Measurements from ENCODE around the gene RMND1. TPM values are rescaled to one million over a fixed set of nuclear protein-coding genes. Genes with fewer than 3 reads are reported as not detected.

RMND1 gene
- total RNA-seq, 1 experiment from 2014 or later = 19.3 TPM

GRCh38 chr6:151413372-151414145 lies 38.4 kb downstream of the RMND1 start:
- no peaks in the 10 kb centered on the region for H3K4me1 ChIP-seq (replicated peaks; ENCODE audit: insufficient read depth)
- no peaks in the 10 kb centered on the region for H3F3A ChIP-seq (ENCODE audit: insufficient read depth, low read depth)
- no peak overlapping the region for H3K4me3 ChIP-seq
- H3K79me2 ChIP-seq (ENCODE audit: low read depth) = no peaks in the 10 kb centered on the region
- ChIA-PET POLR2A (ENCODE audit: unreplicated experiment) (no interaction called here), CTCF (no interaction called here)
- peaks cover 31% of the 10 kb centered on the region; the same call in 1 of the 2 replicates for H3K36me3 ChIP-seq (ENCODE audit: low read depth)
- intact Hi-C loops (cut with micrococcal nuclease; ENCODE audit: unreplicated experiment) = no loop called here
- no peaks in the 10 kb centered on the region for H4K20me1 ChIP-seq (ENCODE audit: insufficient read depth)
- DNase-seq = no peak
- BruUV-seq (replicated peaks) = no TSS peak
- TF ChIP-seq CTCF (conservative IDR thresholded peaks at IDR 0.05) = no peak
- no peak for TF ChIP-seq EZH2 (IDR thresholded peaks at IDR 0.05; ENCODE audit: low read depth)
- H3K27ac ChIP-seq = no peak overlapping the region
- no peaks in the 10 kb centered on the region; the same call in 1 of the 2 replicates for H3K9me2 ChIP-seq (ENCODE audit: insufficient read depth)
- H3K27me3 ChIP-seq (ENCODE audit: insufficient read depth, low read depth) = no peaks in the 10 kb centered on the region
- H3K9me3 ChIP-seq (ENCODE audit: insufficient read depth, low read depth) = no peaks in the 10 kb centered on the region
- no peak overlapping the region for H3K4me2 ChIP-seq
- H2AFZ ChIP-seq = no peak overlapping the region

GRCh38 chr6:151412909-151413308 lies 39.0 kb downstream of the RMND1 start:
- Histone ChIP-seq H3K4me1 (replicated peaks; ENCODE audit: insufficient read depth) (no peaks in the 10 kb centered on the region), H3K9me2 (ENCODE audit: insufficient read depth) (no peaks in the 10 kb centered on the region; the same call in 1 of the 2 replicates), H2AFZ (no peak overlapping the region), H3F3A (ENCODE audit: insufficient read depth, low read depth) (no peaks in the 10 kb centered on the region), H3K36me3 (ENCODE audit: low read depth) (peaks cover 31% of the 10 kb centered on the region; the same call in 1 of the 2 replicates), H3K4me2 (no peak overlapping the region), H3K79me2 (ENCODE audit: low read depth) (no peaks in the 10 kb centered on the region), H4K20me1 (ENCODE audit: insufficient read depth) (no peaks in the 10 kb centered on the region), H3K27ac (no peak overlapping the region), H3K9me3 (ENCODE audit: insufficient read depth, low read depth) (no peaks in the 10 kb centered on the region), H3K27me3 (ENCODE audit: insufficient read depth, low read depth) (no peaks in the 10 kb centered on the region), H3K4me3 (no peak overlapping the region)
- TF ChIP-seq EZH2 (IDR thresholded peaks at IDR 0.05; ENCODE audit: low read depth) (no peak), CTCF (conservative IDR thresholded peaks at IDR 0.05) (no peak)
- BruUV-seq (replicated peaks) = no TSS peak
- no peak for DNase-seq
- ChIA-PET CTCF (no interaction called here), POLR2A (ENCODE audit: unreplicated experiment) (no interaction called here)
- intact Hi-C loops (cut with micrococcal nuclease; ENCODE audit: unreplicated experiment) = no loop called here

GRCh38 chr6:151409679-151410078 lies 42.2 kb downstream of the RMND1 start:
- intact Hi-C loops (cut with micrococcal nuclease; ENCODE audit: unreplicated experiment) = no loop called here
- Histone ChIP-seq H3K36me3 (ENCODE audit: low read depth) (peaks cover 46% of the 10 kb centered on the region), H3K27ac (no peak overlapping the region), H3K4me3 (no peak overlapping the region), H3K9me2 (ENCODE audit: insufficient read depth) (no peaks in the 10 kb centered on the region), H3K27me3 (ENCODE audit: insufficient read depth, low read depth) (no peaks in the 10 kb centered on the region), H3K79me2 (ENCODE audit: low read depth) (no peaks in the 10 kb centered on the region; the same call in 1 of the 2 replicates), H4K20me1 (ENCODE audit: insufficient read depth) (peaks cover 6% of the 10 kb centered on the region; the same call in 1 of the 2 replicates), H3K9me3 (ENCODE audit: insufficient read depth, low read depth) (no peaks in the 10 kb centered on the region), H2AFZ (no peak overlapping the region), H3K4me1 (replicated peaks; ENCODE audit: insufficient read depth) (no peaks in the 10 kb centered on the region), H3F3A (ENCODE audit: insufficient read depth, low read depth) (peaks cover 12% of the 10 kb centered on the region; the same call in 1 of the 2 replicates), H3K4me2 (no peak overlapping the region)
- ChIA-PET CTCF (no interaction called here), POLR2A (ENCODE audit: unreplicated experiment) (no interaction called here)
- DNase-seq = no peak
- BruUV-seq (replicated peaks) = no TSS peak
- TF ChIP-seq CTCF (conservative IDR thresholded peaks at IDR 0.05) = no peak
- no peak for TF ChIP-seq EZH2 (IDR thresholded peaks at IDR 0.05; ENCODE audit: low read depth)

Measured in PC-9 (cell line).